ENCODE measurements around the gene KCNJ4. TPM values are rescaled to one million over a fixed set of nuclear protein-coding genes. Genes with fewer than 3 reads are reported as not detected.
"Not testable (repeated sequence)": the region's sequence is repeated elsewhere in the genome, so short reads cannot be mapped to it uniquely, and the experiment has no call there.

The KCNJ4 gene
- total and polyA plus RNA-seq, 10 of the 15 experiments (the other 5 are each of a cell fraction or from before 2014, with no cell fraction given): not detected

GRCh38 chr22:38386918-38387317, 68.1 kb downstream of the KCNJ4 start:
- H4K20me1 ChIP-seq (ENCODE audit: control insufficient read depth, insufficient read depth); H2AFZ ChIP-seq (ENCODE audit: control insufficient read depth, low read depth, low read length); CTCF ChIA-PET; in situ Hi-C loops (cut with MboI); H3K9me3 ChIP-seq (replicated peaks; ENCODE audit: control insufficient read depth, insufficient read depth, low read length); BruUV-seq (replicated peaks); H3K36me3 ChIP-seq (ENCODE audit: control insufficient read depth in 2 of 2, insufficient read depth in 2 of 2, low read length in 1 of 2); intact Hi-C loops (cut with micrococcal nuclease; ENCODE audit: unreplicated experiment); H3K9ac ChIP-seq (ENCODE audit: control insufficient read depth, insufficient read depth, low read length); H3K27me3 ChIP-seq (replicated peaks in 1 of 2; ENCODE audit: control insufficient read depth in 2 of 2, insufficient read depth in 2 of 2, low read length in 1 of 2); FAIRE-seq; DNase-seq (ENCODE audit: low read depth, low spot score); ATAC-seq: not testable (repeated sequence)
- RAD21 ChIA-PET (ENCODE audit: unreplicated experiment): interaction anchor here (0.6 kb wide), 1 partner anchor 82 kb away, joined by 3 read pairs; no protein-coding TSS in a partner anchor
- 3% methylated on average over 5 of the region's 5 CpGs for WGBS (ENCODE audit: insufficient coverage, insufficient replicate concordance, low lambda C conversion rate, missing lambda C conversion rate)
- POLR2A ChIA-PET: interaction anchor here (0.7 to 1.0 kb wide), 2 partner anchors 12 to 127 kb away, joined by 3 to 4 read pairs; no protein-coding TSS in a partner anchor
- SMC1A ChIA-PET (ENCODE audit: uncharacterized antibody, unreplicated experiment): interaction anchor here (0.7 kb wide), 1 partner anchor 80 kb away, joined by 4 read pairs; no protein-coding TSS in a partner anchor
- peak overlapping the region; percentile 54 for H3K4me2 ChIP-seq (ENCODE audit: control insufficient read depth, insufficient read depth)
- H3K4me3 ChIP-seq: peak overlapping the region; percentile 56; the same call in 1 of the 2 replicates
- peaks cover 66% of the 10 kb centered on the region for H3K79me2 ChIP-seq (ENCODE audit: control insufficient read depth, insufficient read depth, low read length)
- H3K4me1 ChIP-seq (ENCODE audit: control insufficient read depth, insufficient read depth, low read length): peaks cover 12% of the 10 kb centered on the region
- TF ChIP-seq NFIC (IDR thresholded peaks at IDR 0.05; ENCODE audit: low read depth, low read length) (peak; percentile 59), MTA2 (IDR thresholded peaks at IDR 0.05; ENCODE audit: low read depth) (peak; percentile 59), JUNB (IDR thresholded peaks at IDR 0.05) (peak; percentile 59), RUNX3 (IDR thresholded peaks at IDR 0.05; ENCODE audit: low read length) (0 out of 2 replicates have a peak, but pooled peaks have one; percentile 23), EED (IDR thresholded peaks at IDR 0.05; ENCODE audit: low read depth) (0 out of 2 replicates have a peak, but pooled peaks have one; percentile 25), MEF2A (IDR thresholded peaks at IDR 0.05; ENCODE audit: insufficient read depth, low read depth, low read length) (peak; percentile 61; the same call in 1 of the 2 replicates), ZNF217 (IDR thresholded peaks at IDR 0.05) (peak; percentile 91; the same call in 1 of the 2 replicates), MEF2B (IDR thresholded peaks at IDR 0.05; ENCODE audit: partially characterized antibody, poor library complexity, severe bottlenecking) (peak; percentile 84), IKZF2 (IDR thresholded peaks at IDR 0.05) (peak; percentile 71 to 77), RELB (IDR thresholded peaks at IDR 0.05; ENCODE audit: low read depth) (peak; percentile 72), ZBTB40 (IDR thresholded peaks at IDR 0.05; ENCODE audit: borderline replicate concordance) (peak; percentile 80)
- peak overlapping the region; percentile 42; the same call in 1 of the 2 replicates for H3K27ac ChIP-seq (ENCODE audit: control insufficient read depth, insufficient read depth)
